GM23338 (cell line): ENCODE measurements around the gene ARFGEF2. TPM values are rescaled to one million over a fixed set of nuclear protein-coding genes. Genes with fewer than 3 reads are reported as not detected.

Experiments used
- ATAC-seq: fragments of 200-7000 bp; cut with Tn5 transposase; 3 replicates; pipeline ENCODE4 v1.9.1; 2020
- DNase-seq: peaks from one replicate; pipeline ENCODE4 v3.0.0-alpha.2; 2015; ENCODE audit warnings: low spot score
- H2AFZ ChIP-seq: fragments of 200-600 bp; sonication (generic); 2 replicates; pipeline ENCODE4 v1.8.0; 2016; ENCODE audit warnings: antibody characterized with exemption, mild to moderate bottlenecking, moderate library complexity
- H3F3A ChIP-seq: fragments of 200-600 bp; sonication (generic); replicated peaks from 2 replicates; pipeline ENCODE4 v1.8.0; 2017; ENCODE audit warnings: antibody characterized with exemption, mixed run types, low read depth
- H3K27ac ChIP-seq: fragments of 200-600 bp; sonication (generic); 2 replicates; pipeline ENCODE4 v1.6.1; 2016; ENCODE audit warnings: low read depth
- H3K27me3 ChIP-seq: fragments of 200-600 bp; sonication (generic); 2 replicates; pipeline ENCODE4 v1.8.0; 2016; ENCODE audit warnings: mild to moderate bottlenecking, mixed run types, moderate library complexity; ENCODE audit not compliant: insufficient read depth
- H3K36me3 ChIP-seq: fragments of 200-600 bp; sonication (generic); 2 replicates; pipeline ENCODE4 v1.8.0; 2016; ENCODE audit warnings: mild to moderate bottlenecking; ENCODE audit not compliant: insufficient read depth
- H3K4me1 ChIP-seq: fragments of 200-600 bp; sonication (generic); 2 replicates; pipeline ENCODE4 v1.8.0; 2016; ENCODE audit warnings: mild to moderate bottlenecking, moderate library complexity; ENCODE audit not compliant: insufficient read depth
- H3K4me2 ChIP-seq: fragments of 200-600 bp; sonication (generic); 2 replicates; pipeline ENCODE4 v1.7.1; 2017; ENCODE audit warnings: mixed run types
- H3K4me3 ChIP-seq: fragments of 200-600 bp; sonication (generic); 2 replicates; pipeline ENCODE4 v1.6.1; 2016; ENCODE audit warnings: mixed run types
- H3K79me2 ChIP-seq: fragments of 200-600 bp; sonication (generic); replicated peaks from 2 replicates; pipeline ENCODE4 v1.8.0; 2017; ENCODE audit warnings: mild to moderate bottlenecking; ENCODE audit not compliant: insufficient read depth
- H3K9me2 ChIP-seq: fragments of 200-600 bp; sonication (generic); 2 replicates; pipeline ENCODE4 v1.8.0; 2017; ENCODE audit not compliant: insufficient read depth
- H4K20me1 ChIP-seq: fragments of 200-600 bp; sonication (generic); replicated peaks from 2 replicates; pipeline ENCODE4 v1.8.0; 2017; ENCODE audit warnings: mild to moderate bottlenecking; ENCODE audit not compliant: insufficient read depth
- H3K27ac Mint-ChIP-seq: 2 replicates; pipeline ENCODE4 v1.8.0; 2020; ENCODE audit warnings: inconsistent platforms, mild to moderate bottlenecking, moderate library complexity, mixed read lengths
- H3K27me3 Mint-ChIP-seq: 3 replicates; pipeline ENCODE4 v1.8.0; 2022; ENCODE audit warnings: low read depth, mild to moderate bottlenecking, moderate library complexity, mixed read lengths, inconsistent platforms; ENCODE audit not compliant: insufficient read depth, poor library complexity
- H3K36me3 Mint-ChIP-seq: 3 replicates; pipeline ENCODE4 v1.8.0; 2021; ENCODE audit warnings: low read depth, mild to moderate bottlenecking, inconsistent platforms, moderate library complexity, mixed read lengths
- H3K4me1 Mint-ChIP-seq: 3 replicates; pipeline ENCODE4 v1.8.0; 2020; ENCODE audit warnings: mild to moderate bottlenecking, inconsistent platforms, mixed read lengths
- H3K4me3 Mint-ChIP-seq: 3 replicates; pipeline ENCODE4 v1.8.0; 2021; ENCODE audit warnings: moderate library complexity, mild to moderate bottlenecking, inconsistent platforms, mixed read lengths
- H3K9me3 Mint-ChIP-seq: 3 replicates; pipeline ENCODE4 v1.8.0; 2020; ENCODE audit warnings: moderate library complexity, mild to moderate bottlenecking, inconsistent platforms, mixed read lengths
- EZH2 ChIP-seq: fragments of 200-600 bp; sonication (generic); IDR thresholded peaks from one replicate; pipeline ENCODE4 v1.8.0; 2017; ENCODE audit warnings: antibody characterized with exemption, mild to moderate bottlenecking, low read depth; ENCODE audit not compliant: unreplicated experiment
- JUNB ChIP-seq: IDR thresholded peaks from one replicate; pipeline ENCODE4 v1.6.1; 2016; ENCODE audit warnings: antibody characterized with exemption; ENCODE audit not compliant: unreplicated experiment
- POLR2AphosphoS5 ChIP-seq: IDR thresholded peaks from 2 replicates; pipeline ENCODE4 v1.6.1; 2016; ENCODE audit warnings: antibody characterized with exemption, low read depth
- STAT1 ChIP-seq: IDR thresholded peaks from one replicate; pipeline ENCODE4 v1.6.1; 2016; ENCODE audit warnings: antibody characterized with exemption; ENCODE audit not compliant: unreplicated experiment
- ZNF114 ChIP-seq: fragments of 250-450 bp; sonication (Bioruptor Pico); IDR thresholded peaks from 2 replicates; pipeline ENCODE4 v1.5.0; 2020; ENCODE audit warnings: mild to moderate bottlenecking, moderate library complexity
- ZNF331 ChIP-seq: fragments of 250-450 bp; sonication (Bioruptor Pico); IDR thresholded peaks from 2 replicates; pipeline ENCODE4 v1.5.0; 2020; ENCODE audit warnings: low read depth, mild to moderate bottlenecking, moderate library complexity
- polyA plus RNA-seq: library from polyadenylated mRNA; unstranded; fragments of >200 nt; fragmentation: Nextera tagmentation; extraction: Ambion mirVana; gene quantifications from 2 replicates; pipeline ENCODE4 v1.2.1, GENCODE V29; 2016
- total RNA-seq: library from RNA; depleted of rRNA; stranded (reverse); fragments of >200 nt; shearing (Covaris generic); gene quantifications from 2 replicates; pipeline ENCODE4 v1.2.3, GENCODE V29; 2014
- TF ChIP-seq, protein P1 (sequence below): fragments of 250-450 bp; sonication (Bioruptor Pico); IDR thresholded peaks from 2 replicates; pipeline ENCODE4 v1.5.0; 2020; ENCODE audit warnings: mild to moderate bottlenecking, moderate library complexity
- TF ChIP-seq, protein P2 (sequence below): IDR thresholded peaks from one replicate; pipeline ENCODE4 v1.6.1; 2018; ENCODE audit warnings: antibody characterized with exemption; ENCODE audit not compliant: unreplicated experiment

The ARFGEF2 gene
- total and polyA plus RNA-seq, 2 experiments from 2014 or later, result 7.2 to 25.5 TPM

DNA sequence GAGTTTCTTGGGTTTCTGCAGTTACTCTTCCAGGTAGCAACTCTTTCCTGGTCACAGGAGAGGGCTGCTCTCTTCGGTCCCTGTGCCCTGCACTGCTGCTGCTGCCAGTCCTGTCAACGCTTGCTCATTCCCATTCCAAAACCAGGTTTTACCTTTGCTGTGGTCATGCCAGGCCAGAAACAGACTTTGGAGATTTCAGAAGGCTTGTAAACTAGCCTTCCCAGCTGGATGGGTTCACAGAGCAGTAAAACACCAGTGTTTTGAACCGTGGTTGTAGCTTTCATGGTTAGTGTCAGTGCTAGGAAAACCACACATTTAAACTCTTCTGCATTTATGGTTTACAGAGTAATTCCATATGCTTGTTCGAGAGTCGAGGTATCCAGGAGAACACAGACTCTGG is 16.2 kb downstream of the ARFGEF2 start (continued):
- TF ChIP-seq, protein P1, sequence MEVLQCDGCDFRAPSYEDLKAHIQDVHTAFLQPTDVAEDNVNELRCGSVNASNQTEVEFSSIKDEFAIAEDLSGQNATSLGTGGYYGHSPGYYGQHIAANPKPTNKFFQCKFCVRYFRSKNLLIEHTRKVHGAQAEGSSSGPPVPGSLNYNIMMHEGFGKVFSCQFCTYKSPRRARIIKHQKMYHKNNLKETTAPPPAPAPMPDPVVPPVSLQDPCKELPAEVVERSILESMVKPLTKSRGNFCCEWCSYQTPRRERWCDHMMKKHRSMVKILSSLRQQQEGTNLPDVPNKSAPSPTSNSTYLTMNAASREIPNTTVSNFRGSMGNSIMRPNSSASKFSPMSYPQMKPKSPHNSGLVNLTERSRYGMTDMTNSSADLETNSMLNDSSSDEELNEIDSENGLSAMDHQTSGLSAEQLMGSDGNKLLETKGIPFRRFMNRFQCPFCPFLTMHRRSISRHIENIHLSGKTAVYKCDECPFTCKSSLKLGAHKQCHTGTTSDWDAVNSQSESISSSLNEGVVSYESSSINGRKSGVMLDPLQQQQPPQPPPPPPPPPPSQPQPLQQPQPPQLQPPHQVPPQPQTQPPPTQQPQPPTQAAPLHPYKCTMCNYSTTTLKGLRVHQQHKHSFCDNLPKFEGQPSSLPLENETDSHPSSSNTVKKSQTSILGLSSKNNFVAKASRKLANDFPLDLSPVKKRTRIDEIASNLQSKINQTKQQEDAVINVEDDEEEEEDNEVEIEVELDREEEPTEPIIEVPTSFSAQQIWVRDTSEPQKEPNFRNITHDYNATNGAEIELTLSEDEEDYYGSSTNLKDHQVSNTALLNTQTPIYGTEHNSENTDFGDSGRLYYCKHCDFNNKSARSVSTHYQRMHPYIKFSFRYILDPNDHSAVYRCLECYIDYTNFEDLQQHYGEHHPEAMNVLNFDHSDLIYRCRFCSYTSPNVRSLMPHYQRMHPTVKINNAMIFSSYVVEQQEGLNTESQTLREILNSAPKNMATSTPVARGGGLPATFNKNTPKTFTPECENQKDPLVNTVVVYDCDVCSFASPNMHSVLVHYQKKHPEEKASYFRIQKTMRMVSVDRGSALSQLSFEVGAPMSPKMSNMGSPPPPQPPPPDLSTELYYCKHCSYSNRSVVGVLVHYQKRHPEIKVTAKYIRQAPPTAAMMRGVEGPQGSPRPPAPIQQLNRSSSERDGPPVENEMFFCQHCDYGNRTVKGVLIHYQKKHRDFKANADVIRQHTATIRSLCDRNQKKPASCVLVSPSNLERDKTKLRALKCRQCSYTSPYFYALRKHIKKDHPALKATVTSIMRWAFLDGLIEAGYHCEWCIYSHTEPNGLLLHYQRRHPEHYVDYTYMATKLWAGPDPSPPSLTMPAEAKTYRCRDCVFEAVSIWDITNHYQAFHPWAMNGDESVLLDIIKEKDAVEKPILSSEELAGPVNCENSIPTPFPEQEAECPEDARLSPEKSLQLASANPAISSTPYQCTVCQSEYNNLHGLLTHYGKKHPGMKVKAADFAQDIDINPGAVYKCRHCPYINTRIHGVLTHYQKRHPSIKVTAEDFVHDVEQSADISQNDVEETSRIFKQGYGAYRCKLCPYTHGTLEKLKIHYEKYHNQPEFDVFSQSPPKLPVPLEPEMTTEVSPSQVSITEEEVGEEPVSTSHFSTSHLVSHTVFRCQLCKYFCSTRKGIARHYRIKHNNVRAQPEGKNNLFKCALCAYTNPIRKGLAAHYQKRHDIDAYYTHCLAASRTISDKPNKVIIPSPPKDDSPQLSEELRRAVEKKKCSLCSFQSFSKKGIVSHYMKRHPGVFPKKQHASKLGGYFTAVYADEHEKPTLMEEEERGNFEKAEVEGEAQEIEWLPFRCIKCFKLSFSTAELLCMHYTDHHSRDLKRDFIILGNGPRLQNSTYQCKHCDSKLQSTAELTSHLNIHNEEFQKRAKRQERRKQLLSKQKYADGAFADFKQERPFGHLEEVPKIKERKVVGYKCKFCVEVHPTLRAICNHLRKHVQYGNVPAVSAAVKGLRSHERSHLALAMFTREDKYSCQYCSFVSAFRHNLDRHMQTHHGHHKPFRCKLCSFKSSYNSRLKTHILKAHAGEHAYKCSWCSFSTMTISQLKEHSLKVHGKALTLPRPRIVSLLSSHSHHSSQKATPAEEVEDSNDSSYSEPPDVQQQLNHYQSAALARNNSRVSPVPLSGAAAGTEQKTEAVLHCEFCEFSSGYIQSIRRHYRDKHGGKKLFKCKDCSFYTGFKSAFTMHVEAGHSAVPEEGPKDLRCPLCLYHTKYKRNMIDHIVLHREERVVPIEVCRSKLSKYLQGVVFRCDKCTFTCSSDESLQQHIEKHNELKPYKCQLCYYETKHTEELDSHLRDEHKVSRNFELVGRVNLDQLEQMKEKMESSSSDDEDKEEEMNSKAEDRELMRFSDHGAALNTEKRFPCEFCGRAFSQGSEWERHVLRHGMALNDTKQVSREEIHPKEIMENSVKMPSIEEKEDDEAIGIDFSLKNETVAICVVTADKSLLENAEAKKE (CRISPR knock-in tag), result no peak

DNA sequence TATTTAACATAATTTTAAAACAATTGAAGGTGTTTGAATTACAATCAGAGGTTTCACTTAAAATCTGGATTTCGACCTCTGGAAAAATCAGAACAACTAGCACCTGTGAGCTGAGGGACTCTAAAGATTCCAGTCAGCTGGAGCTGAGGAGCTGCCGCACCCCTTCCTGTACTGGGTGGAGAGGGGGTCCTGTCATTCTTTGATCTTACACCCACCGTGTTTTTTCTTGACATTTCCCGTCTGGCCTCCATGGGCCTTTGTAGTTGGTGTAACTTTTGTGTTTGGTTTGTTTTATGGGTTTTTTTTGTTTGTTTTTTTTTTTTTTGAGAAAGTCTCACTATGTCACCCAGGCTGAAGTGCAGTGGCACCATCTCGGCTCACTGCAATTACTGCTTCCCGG is 17.2 kb downstream of the ARFGEF2 start:
- Histone ChIP-seq H3F3A (no peaks in the 10 kb centered on the region), H3K9me2 (no peaks in the 10 kb centered on the region), H3K27me3 (no peaks in the 10 kb centered on the region), H3K27ac (no peak overlapping the region), H3K4me2 (no peak overlapping the region), H4K20me1 (peaks cover 14% of the 10 kb centered on the region), H3K4me1 (no peaks in the 10 kb centered on the region), H3K4me3 (no peak overlapping the region), H3K36me3 (no peaks in the 10 kb centered on the region), H3K79me2 (peaks cover 50% of the 10 kb centered on the region), H2AFZ (no peak overlapping the region)
- ATAC-seq, result no peak
- Mint-ChIP-seq H3K27ac (no peak overlapping the region), H3K4me3 (no peak overlapping the region), H3K9me3 (peaks cover 18% of the 10 kb centered on the region), H3K36me3 (peaks cover 21% of the 10 kb centered on the region), H3K4me1 (no peaks in the 10 kb centered on the region; the same call in 2 of the 3 replicates), H3K27me3 (peaks cover 2% of the 10 kb centered on the region)
- no peak for DNase-seq
- TF ChIP-seq EZH2, result no peak
- no peak for TF ChIP-seq JUNB
- TF ChIP-seq ZNF331 (CRISPR knock-in tag), result no peak
- no peak for TF ChIP-seq STAT1
- TF ChIP-seq POLR2AphosphoS5, result no peak
- TF ChIP-seq, protein P2, sequence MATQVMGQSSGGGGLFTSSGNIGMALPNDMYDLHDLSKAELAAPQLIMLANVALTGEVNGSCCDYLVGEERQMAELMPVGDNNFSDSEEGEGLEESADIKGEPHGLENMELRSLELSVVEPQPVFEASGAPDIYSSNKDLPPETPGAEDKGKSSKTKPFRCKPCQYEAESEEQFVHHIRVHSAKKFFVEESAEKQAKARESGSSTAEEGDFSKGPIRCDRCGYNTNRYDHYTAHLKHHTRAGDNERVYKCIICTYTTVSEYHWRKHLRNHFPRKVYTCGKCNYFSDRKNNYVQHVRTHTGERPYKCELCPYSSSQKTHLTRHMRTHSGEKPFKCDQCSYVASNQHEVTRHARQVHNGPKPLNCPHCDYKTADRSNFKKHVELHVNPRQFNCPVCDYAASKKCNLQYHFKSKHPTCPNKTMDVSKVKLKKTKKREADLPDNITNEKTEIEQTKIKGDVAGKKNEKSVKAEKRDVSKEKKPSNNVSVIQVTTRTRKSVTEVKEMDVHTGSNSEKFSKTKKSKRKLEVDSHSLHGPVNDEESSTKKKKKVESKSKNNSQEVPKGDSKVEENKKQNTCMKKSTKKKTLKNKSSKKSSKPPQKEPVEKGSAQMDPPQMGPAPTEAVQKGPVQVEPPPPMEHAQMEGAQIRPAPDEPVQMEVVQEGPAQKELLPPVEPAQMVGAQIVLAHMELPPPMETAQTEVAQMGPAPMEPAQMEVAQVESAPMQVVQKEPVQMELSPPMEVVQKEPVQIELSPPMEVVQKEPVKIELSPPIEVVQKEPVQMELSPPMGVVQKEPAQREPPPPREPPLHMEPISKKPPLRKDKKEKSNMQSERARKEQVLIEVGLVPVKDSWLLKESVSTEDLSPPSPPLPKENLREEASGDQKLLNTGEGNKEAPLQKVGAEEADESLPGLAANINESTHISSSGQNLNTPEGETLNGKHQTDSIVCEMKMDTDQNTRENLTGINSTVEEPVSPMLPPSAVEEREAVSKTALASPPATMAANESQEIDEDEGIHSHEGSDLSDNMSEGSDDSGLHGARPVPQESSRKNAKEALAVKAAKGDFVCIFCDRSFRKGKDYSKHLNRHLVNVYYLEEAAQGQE, result no peak
- no peak for TF ChIP-seq ZNF114
